Measurements from ENCODE around the gene MRPL57. TPM values are rescaled to one million over a fixed set of nuclear protein-coding genes. Genes with fewer than 3 reads are reported as not detected.

MRPL57 gene
- total RNA-seq, 6 donors from 2014 or later = 17.8 to 36.3 (median 23.9) TPM

DNA sequence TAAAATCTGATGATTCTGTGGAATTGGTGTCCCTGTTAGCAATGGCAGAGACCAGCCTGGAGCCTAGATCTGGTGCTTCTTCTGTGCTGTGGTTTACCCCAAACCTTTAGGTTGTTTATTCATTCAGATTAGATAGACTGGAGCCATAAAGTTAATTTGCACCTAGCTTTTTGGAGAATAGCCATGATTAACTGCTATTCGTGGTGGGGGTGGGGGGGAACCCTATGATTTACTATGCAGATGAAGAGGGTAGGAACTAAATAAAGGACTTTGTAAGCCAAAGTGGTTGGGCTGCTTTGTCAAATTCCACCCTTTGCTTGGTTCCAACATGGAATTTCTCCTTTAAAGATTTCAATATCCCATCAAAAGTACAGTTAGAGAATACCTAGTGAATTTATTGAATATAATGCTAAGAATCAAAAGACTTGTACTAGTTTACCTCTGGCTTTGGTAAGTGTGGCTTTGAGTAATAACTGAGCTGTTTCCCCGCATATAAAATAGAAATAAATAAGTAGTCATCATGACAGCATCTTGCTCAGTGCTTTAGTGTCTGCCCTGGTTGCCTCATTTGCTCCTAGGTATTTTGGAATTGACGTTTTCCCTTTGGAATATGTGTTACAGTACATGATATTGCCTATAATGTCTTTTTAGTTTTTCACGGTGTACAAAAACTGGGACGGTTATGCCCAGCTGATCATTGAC, 27.8 kb upstream of the MRPL57 start:
- DNase-seq = no peak
- Histone ChIP-seq H3K27ac (no peak overlapping the region), H3K9me3 (no peaks in the 10 kb centered on the region), H3K27me3 (no peaks in the 10 kb centered on the region), H3K4me3 (no peak overlapping the region), H3K4me1 (peaks cover under 1 to 6% (median 4%) of the 10 kb centered on the region in 4 donors), H3K36me3 (peaks cover 10 to 43% (median 25%) of the 10 kb centered on the region in 4 donors)
- ATAC-seq (ENCODE audit: low FRiP score in 2 of 2) = no peak
- TF ChIP-seq, protein P1, sequence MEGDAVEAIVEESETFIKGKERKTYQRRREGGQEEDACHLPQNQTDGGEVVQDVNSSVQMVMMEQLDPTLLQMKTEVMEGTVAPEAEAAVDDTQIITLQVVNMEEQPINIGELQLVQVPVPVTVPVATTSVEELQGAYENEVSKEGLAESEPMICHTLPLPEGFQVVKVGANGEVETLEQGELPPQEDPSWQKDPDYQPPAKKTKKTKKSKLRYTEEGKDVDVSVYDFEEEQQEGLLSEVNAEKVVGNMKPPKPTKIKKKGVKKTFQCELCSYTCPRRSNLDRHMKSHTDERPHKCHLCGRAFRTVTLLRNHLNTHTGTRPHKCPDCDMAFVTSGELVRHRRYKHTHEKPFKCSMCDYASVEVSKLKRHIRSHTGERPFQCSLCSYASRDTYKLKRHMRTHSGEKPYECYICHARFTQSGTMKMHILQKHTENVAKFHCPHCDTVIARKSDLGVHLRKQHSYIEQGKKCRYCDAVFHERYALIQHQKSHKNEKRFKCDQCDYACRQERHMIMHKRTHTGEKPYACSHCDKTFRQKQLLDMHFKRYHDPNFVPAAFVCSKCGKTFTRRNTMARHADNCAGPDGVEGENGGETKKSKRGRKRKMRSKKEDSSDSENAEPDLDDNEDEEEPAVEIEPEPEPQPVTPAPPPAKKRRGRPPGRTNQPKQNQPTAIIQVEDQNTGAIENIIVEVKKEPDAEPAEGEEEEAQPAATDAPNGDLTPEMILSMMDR (IDR thresholded peaks at IDR 0.05) = no peak
- TF ChIP-seq POLR2AphosphoS5 (IDR thresholded peaks at IDR 0.05) (no peak), POLR2A (IDR thresholded peaks at IDR 0.05) (no peak), EP300 (IDR thresholded peaks at IDR 0.05) (no peak)
- WGBS, 2 donors = 81 to 84% methylated on average over 5 of the region's 5 CpGs

DNA sequence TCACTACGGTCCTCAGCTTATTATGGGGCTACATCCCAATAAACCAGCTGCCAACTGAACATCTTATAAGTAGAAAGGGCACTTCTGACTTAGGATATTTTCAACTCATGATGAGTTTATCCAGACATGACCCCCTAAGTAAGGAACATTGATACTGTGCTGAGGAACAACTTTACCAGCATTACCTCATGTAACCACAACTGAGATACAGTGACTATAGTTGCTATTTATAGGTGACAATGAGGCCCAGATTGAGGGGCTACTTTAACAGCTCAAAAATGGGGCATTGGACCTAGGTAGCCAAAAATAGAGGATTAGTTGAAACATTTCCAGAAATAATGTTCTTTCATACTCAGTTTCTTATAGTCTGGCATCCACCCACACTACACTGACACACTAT, 26.9 kb upstream of the MRPL57 start:
- no peak for DNase-seq
- Histone ChIP-seq H3K4me3 (no peak overlapping the region), H3K27ac (no peak overlapping the region), H3K27me3 (no peaks in the 10 kb centered on the region), H3K36me3 (peaks cover 10 to 42% (median 25%) of the 10 kb centered on the region in 4 donors), H3K4me1 (peaks cover 0 to 2% (median under 1%) of the 10 kb centered on the region in 4 donors), H3K9me3 (no peaks in the 10 kb centered on the region)
- WGBS, 2 donors = 55 to 80% methylated on average over 1 of the region's 1 CpG
- no peak for ATAC-seq (ENCODE audit: low FRiP score in 2 of 2)
- no peak for TF ChIP-seq POLR2AphosphoS5 (IDR thresholded peaks at IDR 0.05)
- TF ChIP-seq, protein P1 (IDR thresholded peaks at IDR 0.05) = no peak
- no peak for TF ChIP-seq POLR2A (IDR thresholded peaks at IDR 0.05)
- no peak for TF ChIP-seq EP300 (IDR thresholded peaks at IDR 0.05)

DNA sequence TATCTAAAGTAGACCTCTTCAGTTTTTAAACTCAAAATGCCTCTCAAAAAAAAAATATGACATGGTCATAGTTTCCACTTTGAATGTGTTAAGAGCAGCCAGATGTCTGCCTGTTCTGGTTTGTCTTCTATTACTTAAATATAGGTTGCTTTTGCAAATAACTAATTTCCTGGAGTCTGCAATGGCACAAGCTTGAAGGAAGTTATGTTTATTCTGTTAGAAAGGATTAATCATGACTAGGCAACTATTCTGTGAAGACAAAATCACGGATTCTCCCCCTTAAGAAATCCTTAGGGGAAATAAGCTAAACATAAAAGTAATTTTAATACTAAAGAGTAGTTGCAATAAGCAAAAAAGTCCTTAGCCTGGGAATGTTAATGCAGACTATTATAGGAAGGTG, 26.4 kb upstream of the MRPL57 start:
- H3K36me3 ChIP-seq = peaks cover 10 to 41% (median 25%) of the 10 kb centered on the region in 4 donors
- no peaks in the 10 kb centered on the region for H3K27me3 ChIP-seq
- TF ChIP-seq, protein P1 (IDR thresholded peaks at IDR 0.05) = no peak
- no peak for TF ChIP-seq POLR2AphosphoS5 (IDR thresholded peaks at IDR 0.05)
- no peak for TF ChIP-seq EP300 (IDR thresholded peaks at IDR 0.05)
- no peak for TF ChIP-seq POLR2A (IDR thresholded peaks at IDR 0.05)
- no peaks in the 10 kb centered on the region for H3K9me3 ChIP-seq
- H3K4me1 ChIP-seq = no peaks in the 10 kb centered on the region
- ATAC-seq (ENCODE audit: low FRiP score in 2 of 2) (no peak), DNase-seq (no peak)
- WGBS, 2 donors = 26 to 45% methylated on average over 1 of the region's 1 CpG
- H3K4me3 ChIP-seq = no peak overlapping the region
- H3K27ac ChIP-seq = no peak overlapping the region

DNA sequence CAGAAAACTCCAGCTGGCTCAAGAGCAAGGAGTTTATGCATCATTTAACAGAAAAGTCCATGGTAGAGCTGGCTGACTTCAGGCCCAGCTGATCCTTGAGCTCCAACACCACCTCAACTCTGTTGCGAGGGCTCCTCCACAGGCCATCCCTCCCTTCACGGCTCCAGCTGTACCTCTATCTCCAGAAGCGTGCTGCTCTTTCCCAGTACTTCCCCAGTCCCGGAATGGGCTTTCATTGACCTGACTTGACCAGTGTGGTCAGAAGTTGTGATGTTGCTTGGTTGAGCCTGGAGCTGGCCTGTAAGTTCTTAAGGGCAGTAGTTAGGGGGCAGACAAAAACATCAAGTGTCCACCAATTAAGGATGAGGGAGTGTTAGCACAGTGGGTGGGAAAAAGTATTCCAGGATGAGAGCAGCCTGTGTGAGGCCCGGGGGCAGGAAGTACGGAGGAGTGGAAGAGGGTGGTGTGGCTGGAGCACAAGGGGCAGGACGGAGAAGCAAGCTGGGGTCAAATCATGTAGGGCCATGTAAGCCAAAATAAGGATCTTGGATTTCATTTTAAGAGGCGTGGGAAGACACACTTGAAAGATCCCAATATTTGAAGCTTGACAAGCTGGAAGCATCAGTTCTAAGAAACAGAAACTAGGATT, 24.1 kb upstream of the MRPL57 start:
- TF ChIP-seq POLR2AphosphoS5 (IDR thresholded peaks at IDR 0.05) = no peak
- TF ChIP-seq POLR2A (IDR thresholded peaks at IDR 0.05) = no peak
- TF ChIP-seq EP300 (IDR thresholded peaks at IDR 0.05) = no peak
- TF ChIP-seq, protein P1 (IDR thresholded peaks at IDR 0.05) = no peak
- H3K4me1 ChIP-seq = no peaks in the 10 kb centered on the region
- DNase-seq (no peak), ATAC-seq (ENCODE audit: low FRiP score in 2 of 2) (no peak)
- WGBS, 2 donors = 86 to 90% methylated on average over 8 of the region's 8 CpGs
- no peaks in the 10 kb centered on the region for H3K9me3 ChIP-seq
- H3K36me3 ChIP-seq = peaks cover 8 to 19% (median 12%) of the 10 kb centered on the region in 4 donors
- no peaks in the 10 kb centered on the region for H3K27me3 ChIP-seq
- no peak overlapping the region for H3K4me3 ChIP-seq
- H3K27ac ChIP-seq = no peak overlapping the region

Measured in upper lobe of left lung (tissue), 6 donors.